ENCODE data around the gene GPR158.

Gene GPR158

GRCh38 chr10:25198151-25198550 is 23.4 kb downstream of the GPR158 start:
- no peak overlapping the region for H3K27ac ChIP-seq
- DNase-seq (ENCODE audit: low read depth, low spot score), result no peak

- no peak for DNase-seq (ENCODE audit: low read depth, low spot score)
- H3K27ac ChIP-seq, result no peak overlapping the region
Measured at GRCh38 chr10:25206693-25207414, 32.1 kb downstream of the GPR158 start.

- no peak for DNase-seq (ENCODE audit: low read depth, low spot score)
- no peak overlapping the region for H3K27ac ChIP-seq
Measured at GRCh38 chr10:25209618-25210017, 34.8 kb downstream of the GPR158 start.

GRCh38 chr10:25210265-25210664 is 35.5 kb downstream of the GPR158 start:
- DNase-seq (ENCODE audit: low read depth, low spot score), result no peak
- H3K27ac ChIP-seq, result no peak overlapping the region

GRCh38 chr10:25220156-25220555 is 45.4 kb downstream of the GPR158 start:
- no peak overlapping the region for H3K27ac ChIP-seq
- DNase-seq (ENCODE audit: low read depth, low spot score), result no peak

GRCh38 chr10:25222085-25222660 is 47.4 kb downstream of the GPR158 start:
- no peak for DNase-seq (ENCODE audit: low read depth, low spot score)
- H3K27ac ChIP-seq, result no peak overlapping the region

- H3K27ac ChIP-seq, result no peak overlapping the region
- peak; percentile 6 for DNase-seq (ENCODE audit: low read depth, low spot score)
Measured at GRCh38 chr10:25226775-25227682, 52.2 kb downstream of the GPR158 start.

- DNase-seq (ENCODE audit: low read depth, low spot score), result no peak
- no peak overlapping the region for H3K27ac ChIP-seq
Measured at GRCh38 chr10:25231751-25232150, 57.0 kb downstream of the GPR158 start.

- DNase-seq (ENCODE audit: low read depth, low spot score), result no peak
- H3K27ac ChIP-seq, result no peak overlapping the region
Measured at GRCh38 chr10:25232204-25232603, 57.4 kb downstream of the GPR158 start.

- DNase-seq (ENCODE audit: low read depth, low spot score), result no peak
- H3K27ac ChIP-seq, result no peak overlapping the region
Measured at GRCh38 chr10:25245165-25245564, 70.4 kb downstream of the GPR158 start.

- DNase-seq (ENCODE audit: low read depth, low spot score), result no peak
- no peak overlapping the region for H3K27ac ChIP-seq
Measured at GRCh38 chr10:25257646-25258045, 82.8 kb downstream of the GPR158 start.

- no peak for DNase-seq (ENCODE audit: low read depth, low spot score)
- H3K27ac ChIP-seq, result no peak overlapping the region
Measured at GRCh38 chr10:25261110-25261509, 86.3 kb downstream of the GPR158 start.

- no peak for DNase-seq (ENCODE audit: low read depth, low spot score)
- no peak overlapping the region for H3K27ac ChIP-seq
Measured at GRCh38 chr10:25261558-25261957, 86.8 kb downstream of the GPR158 start.

- DNase-seq (ENCODE audit: low read depth, low spot score), result no peak
- no peak overlapping the region for H3K27ac ChIP-seq
Measured at GRCh38 chr10:25263931-25264330, 89.1 kb downstream of the GPR158 start.

GRCh38 chr10:25278180-25278579 is 103.4 kb downstream of the GPR158 start:
- DNase-seq (ENCODE audit: low read depth, low spot score), result no peak
- H3K27ac ChIP-seq, result no peak overlapping the region

GRCh38 chr10:25280076-25280475 is 105.3 kb downstream of the GPR158 start:
- DNase-seq (ENCODE audit: low read depth, low spot score), result no peak
- H3K27ac ChIP-seq, result no peak overlapping the region

- no peak overlapping the region for H3K27ac ChIP-seq
- DNase-seq (ENCODE audit: low read depth, low spot score), result no peak
Measured at GRCh38 chr10:25280573-25280972, 105.8 kb downstream of the GPR158 start.

- DNase-seq (ENCODE audit: low read depth, low spot score), result no peak
- H3K27ac ChIP-seq, result no peak overlapping the region
Measured at GRCh38 chr10:25285809-25286208, 111.0 kb downstream of the GPR158 start.

GRCh38 chr10:25288181-25288580 is 113.4 kb downstream of the GPR158 start:
- DNase-seq (ENCODE audit: low read depth, low spot score), result no peak
- no peak overlapping the region for H3K27ac ChIP-seq

GRCh38 chr10:25294032-25294926 is 119.5 kb downstream of the GPR158 start:
- DNase-seq (ENCODE audit: low read depth, low spot score), result peak; percentile 10

More at GRCh38 chr10:25294032-25294926, 119.5 kb downstream of the GPR158 start:
- no peak overlapping the region for H3K27ac ChIP-seq
